Stimulated activated CD8-positive, alpha-beta memory T cell treated with anti-CD3 and anti-CD28 coated beads, Interleukin-15, amount 100 ng/mL, for 24 hours (primary cell): ENCODE results near the gene ETFA.

Source experiments
- DNase-seq: peaks from one replicate; pipeline ENCODE4 v3.0.0-alpha.2; 2020; ENCODE audit warnings: low read depth

Gene ETFA

DNA sequence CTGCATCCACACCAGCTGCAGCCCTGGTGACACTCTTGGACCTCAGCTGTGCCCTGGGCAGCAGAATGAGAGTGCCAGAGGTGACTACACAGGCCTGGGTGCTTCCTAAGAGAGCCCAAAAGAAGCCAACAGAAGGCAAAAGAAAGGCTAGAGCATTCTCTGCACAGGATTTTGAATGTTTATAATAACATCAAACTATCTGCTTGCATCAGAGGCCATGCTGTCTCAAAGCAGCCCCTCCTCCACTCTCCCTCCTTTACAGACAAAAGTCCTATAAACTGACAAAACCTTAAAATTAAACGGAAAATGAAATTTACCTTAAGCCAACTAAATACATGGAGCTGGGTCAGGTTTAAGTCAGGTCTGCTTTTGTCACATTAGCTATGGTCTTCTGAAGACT is 95.6 kb downstream of the ETFA start:
- DNase-seq = no peak

GRCh38 chr15:76209942-76210341 is 101.3 kb downstream of the ETFA start:
- no peak for DNase-seq

DNA sequence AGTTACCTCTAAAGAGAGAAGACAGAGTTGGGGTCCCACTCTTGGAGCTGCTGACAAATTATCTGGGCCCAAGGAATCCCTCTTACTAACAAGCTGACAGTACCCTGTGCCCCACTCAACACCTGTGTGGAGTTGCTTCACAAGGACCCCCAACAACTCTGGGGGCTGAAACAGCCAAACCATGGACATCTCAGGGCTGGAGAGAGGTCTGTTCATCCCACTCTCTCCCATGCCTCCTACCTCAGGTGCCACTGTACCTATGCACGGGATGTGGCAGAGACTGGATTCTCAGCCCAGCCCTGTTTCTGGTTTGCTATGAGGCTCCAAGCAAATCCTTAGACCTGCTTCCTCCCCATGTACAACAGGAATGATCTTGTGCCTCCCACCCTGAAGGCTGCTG is 101.7 kb downstream of the ETFA start:
- DNase-seq = no peak

GRCh38 chr15:76208786-76209424 is 102.4 kb downstream of the ETFA start:
- DNase-seq = no peak

DNA sequence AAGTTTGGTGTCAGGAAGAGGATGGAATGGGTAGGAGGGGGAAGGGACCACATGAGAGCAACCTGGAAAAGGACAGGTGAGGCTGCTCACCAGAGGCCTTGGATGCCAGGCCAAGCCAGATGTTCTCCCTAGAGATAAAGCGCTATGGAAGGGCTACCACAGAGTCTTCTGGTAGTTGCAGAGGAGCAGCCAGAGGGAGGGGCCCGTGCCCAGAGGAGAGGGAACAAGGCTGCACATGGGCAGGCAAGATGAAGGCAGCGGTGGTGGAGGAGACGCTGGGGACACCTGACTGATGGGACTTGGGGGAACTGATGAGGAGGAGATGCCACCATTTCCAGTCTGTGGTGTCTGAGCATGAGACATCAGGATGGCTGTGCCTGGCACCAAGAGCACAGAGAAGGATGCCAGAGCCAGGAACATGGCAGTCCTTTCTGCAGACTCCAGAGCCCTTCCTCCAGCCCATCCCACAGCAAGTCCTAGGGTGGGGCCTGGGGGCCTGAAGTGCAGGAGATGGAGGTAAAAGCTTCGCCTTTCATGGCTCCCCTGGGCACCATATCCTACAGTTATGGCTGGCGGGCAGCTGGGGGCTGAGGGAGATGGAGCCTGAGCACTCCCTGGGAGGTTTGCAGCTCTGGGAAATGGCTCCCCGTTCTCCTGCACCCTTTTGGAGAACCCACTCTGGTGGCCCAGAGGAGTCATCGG is 103.0 kb downstream of the ETFA start:
- no peak for DNase-seq

DNA sequence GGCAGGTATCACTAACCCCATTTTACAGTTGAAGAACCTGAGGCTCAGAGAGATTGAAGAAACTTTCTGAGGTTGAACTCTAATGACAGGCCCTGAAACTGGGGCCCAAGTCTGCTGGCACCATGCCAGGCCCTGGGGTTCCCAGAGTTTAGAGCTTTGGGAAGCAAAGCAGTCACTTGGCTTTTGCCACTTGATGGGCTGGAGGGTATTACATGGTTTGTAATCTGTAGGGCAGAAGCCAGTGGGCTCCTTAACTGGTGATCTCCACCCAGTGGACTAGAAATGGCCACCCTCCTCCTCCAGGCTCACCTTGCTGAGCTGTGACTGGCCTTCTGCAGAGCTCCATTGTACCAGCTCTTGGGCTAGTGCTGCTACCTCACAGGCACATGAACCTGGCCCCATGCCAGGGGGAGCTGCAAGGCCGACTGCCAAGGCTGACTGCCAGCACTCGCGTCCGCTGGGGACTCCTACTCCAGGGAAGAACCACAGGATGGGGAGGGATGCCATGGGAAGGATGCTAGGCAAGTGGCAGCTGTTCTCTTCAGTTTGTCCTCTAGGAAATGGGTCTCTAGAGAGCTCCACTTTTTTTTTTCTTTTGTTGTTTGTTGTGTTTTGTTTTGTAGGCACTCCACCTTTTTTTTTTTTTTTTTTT is 104.8 kb downstream of the ETFA start:
- no peak for DNase-seq

- no peak for DNase-seq
Observed at GRCh38 chr15:76204916-76205460, 106.3 kb downstream of the ETFA start.

- DNase-seq = no peak
Observed at GRCh38 chr15:76204109-76204845, 107.0 kb downstream of the ETFA start.

GRCh38 chr15:76203346-76204108 is 107.7 kb downstream of the ETFA start:
- no peak for DNase-seq

DNA sequence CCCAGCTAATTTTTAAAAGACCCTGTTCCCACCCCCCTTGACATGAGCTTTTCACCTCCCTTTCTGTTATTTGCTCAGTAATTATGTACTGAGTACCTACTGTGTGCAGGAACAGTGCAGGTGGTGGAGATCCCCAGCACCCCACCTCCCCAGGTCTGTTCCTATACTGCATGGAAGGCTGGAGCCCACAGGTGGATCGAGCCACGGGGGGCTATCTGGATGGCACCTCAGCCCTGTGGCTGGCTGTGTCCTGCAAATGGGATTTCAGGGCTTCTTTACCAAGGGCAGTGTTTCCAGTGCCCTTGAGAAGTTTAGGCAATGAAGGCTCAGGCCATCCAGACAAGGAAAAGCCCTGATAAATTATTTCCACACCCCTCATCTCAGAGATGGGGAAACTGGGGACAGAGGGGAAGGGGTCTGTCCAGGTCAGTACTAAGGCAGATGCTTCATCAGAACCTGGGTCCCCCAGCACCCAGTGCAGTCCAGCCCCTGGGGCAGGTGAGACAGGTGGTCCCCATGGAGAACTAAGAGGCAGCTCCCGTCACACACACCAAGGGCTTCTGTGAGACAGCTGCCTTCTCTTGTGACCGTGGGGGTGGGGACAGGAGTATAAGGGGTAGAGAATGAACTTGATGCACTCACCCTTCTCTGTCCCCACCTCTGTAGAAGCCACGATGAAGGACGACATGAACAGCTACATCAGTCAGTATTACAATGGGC is 109.6 kb downstream of the ETFA start:
- DNase-seq = no peak

GRCh38 chr15:76200641-76201105 is 110.6 kb downstream of the ETFA start:
- no peak for DNase-seq

DNA sequence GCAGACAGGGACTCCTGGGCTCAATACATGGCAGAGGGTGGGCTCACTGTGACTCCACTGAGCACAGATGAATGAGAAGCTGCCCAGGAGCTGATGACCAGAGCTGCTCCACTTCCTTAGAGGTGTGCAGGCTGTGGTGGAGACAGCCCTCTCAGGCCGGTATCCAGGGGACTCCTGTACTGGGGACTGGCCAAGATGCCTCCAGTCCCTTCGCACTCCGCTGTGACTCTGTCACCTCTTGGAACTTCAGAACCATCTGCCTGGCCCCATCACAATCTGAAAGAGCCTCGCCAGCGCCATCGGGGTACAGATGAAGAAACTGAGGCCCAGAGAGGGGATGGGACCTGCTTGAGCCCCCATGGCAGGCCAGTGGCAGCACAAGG is 111.2 kb downstream of the ETFA start:
- DNase-seq = no peak

DNA sequence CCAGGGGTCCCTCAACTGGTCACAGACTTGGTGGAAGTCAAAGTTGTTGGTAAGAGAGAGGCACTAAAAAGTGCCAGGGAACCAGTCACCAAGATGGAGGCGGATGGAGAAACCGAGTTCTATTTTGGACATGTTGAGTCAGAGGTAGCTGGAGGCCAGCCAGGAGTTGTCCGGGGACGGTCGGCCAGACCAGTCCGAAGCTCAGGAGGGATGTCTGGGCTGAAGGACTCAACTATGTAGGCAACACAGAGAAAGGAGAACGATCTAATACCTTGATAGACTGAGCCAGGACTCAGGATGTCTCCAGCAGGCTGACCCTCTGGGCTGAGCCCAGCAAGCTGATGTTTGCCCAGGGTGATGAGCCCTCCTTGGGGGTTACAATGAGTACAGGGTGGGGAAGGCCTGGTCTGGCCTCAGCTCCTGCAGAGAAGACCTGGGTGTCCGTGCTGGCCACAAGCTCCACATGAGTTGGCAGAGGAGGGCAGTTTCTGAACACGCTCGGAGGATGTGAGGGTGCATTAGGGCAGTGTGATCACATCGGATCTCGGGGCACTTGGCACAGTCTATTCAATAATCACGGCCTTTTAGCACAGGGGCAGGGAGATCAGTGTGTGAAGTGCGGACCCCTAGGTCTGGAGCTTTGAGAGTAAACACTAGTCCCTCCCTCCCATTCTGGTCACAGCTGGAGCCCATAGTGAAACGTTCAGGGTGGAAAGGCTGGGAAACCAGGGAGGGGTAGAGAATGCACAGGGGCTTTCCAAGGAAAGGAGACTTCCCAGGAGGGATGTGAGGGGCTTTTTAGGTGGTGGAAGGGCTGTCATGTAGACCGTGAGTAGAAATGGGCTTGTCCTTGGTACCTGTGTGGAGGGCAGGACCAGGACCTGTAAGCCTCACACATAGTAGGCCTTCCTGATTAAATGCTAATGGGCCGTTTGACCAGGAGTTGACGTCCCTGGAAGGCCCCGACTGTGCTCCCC is 111.9 kb downstream of the ETFA start:
- DNase-seq = no peak

DNA sequence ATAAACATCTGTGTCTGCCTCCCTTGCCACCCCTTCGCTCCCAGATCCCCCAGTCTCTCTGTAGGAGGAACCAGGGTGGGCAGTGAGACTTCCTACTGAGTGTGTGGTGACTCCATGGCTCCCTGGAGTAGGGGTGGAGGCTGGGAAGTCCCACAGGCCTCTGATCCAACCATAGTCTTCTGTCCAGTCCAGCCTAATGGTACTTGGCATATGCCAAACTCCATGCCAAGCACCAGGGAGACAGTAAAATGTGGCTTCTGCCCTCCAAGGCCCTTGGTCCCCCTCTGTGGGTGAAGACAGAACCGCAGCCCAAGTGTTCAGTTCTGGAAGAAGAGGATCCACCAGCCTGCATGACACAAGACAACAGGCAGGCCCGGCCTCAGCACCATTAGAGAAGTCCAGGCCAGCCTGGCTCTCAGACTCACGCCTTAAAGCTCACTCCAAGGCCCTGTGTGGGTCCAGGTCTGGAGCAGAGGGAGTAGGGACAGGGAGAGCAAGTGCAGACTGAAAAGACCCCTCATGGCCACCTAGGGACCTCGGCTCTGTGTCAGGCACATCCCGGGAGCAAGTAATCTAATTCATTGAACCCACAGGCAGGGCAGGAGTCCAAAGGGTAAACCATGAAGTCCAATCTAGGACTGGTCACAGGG is 112.7 kb downstream of the ETFA start:
- no peak for DNase-seq

GRCh38 chr15:76197703-76198455 is 113.4 kb downstream of the ETFA start:
- no peak for DNase-seq

DNA sequence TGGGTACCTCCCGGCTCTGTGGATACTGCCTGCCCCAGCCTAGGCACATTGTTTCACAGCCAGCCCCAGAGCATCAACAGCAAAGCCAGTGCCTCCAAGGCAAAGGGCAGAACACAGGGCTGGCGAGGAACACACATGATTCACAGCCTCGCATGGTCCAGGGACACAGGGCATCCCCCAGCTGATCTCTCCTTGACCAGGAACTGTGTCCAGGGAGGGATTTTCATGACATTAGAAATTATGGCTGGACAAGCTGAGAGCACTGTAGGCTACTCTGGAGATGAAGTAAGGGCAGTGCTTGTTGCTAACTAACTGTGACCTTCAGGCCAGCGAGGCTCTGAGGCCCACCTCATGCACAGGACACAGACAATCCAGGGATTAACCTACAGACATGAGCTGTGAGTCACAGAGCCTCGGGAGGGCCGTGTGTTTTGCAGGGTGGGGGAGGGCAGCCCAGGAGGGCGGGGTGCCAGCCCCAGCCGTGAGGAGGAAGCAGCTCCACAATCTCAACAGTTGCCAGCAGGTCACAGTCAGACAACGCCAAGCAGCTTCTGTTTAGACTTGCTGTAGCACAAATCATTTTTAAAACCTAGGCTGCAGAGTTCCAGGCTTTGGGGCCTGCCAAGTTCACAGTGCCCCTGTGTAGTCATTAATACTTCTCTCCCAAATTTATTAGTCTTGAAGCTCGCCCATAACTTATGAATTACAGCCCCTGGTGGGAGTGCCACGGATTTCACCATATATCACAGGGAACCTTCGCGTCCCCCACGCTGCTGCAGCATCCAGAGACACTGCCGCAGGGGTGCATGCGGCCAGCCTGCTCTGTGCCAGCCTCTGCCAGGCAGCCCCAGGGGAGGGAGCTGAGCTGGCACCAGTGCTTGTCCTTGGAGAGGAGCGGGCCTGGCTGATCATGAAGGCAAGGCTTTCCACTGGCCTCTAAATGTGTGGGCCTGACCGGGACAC is 114.7 kb downstream of the ETFA start:
- no peak for DNase-seq
